ENCODE results near the gene MYH9.
"Not testable (repeated sequence)": the region's sequence is repeated elsewhere in the genome, so short reads cannot be mapped to it uniquely, and the experiment has no call there.

Gene MYH9

GRCh38 chr22:36405221-36405661 lies 17.5 kb upstream of the MYH9 start:
- no peak for TF ChIP-seq Cebpa-rat (IDR thresholded peaks at IDR 0.05)
- Histone ChIP-seq H3K9ac (peak overlapping the region; percentile 54), H3K27ac (peak overlapping the region; percentile 84)

GRCh38 chr22:36404446-36404845 lies 16.7 kb upstream of the MYH9 start:
- Histone ChIP-seq H3K4me3 (no peak overlapping the region), H3K27ac (peak overlapping the region; percentile 84), H3K36me3 (no peaks in the 10 kb centered on the region), H3K4me1 (peaks cover 64% of the 10 kb centered on the region), H3K9ac (no peak overlapping the region), H3K9me3 (no peaks in the 10 kb centered on the region), H4K20me1 (no peaks in the 10 kb centered on the region), H3K27me3 (no peaks in the 10 kb centered on the region), H3K4me2 (peak overlapping the region; percentile 79)
- TF ChIP-seq Cebpa-rat (IDR thresholded peaks at IDR 0.05): no peak

More at GRCh38 chr22:36405221-36405661, 17.5 kb upstream of the MYH9 start:
- H3K4me2 ChIP-seq: peak overlapping the region; percentile 79
- H3K9me3 ChIP-seq: no peaks in the 10 kb centered on the region
- peaks cover 68% of the 10 kb centered on the region for H3K4me1 ChIP-seq
- no peaks in the 10 kb centered on the region for H4K20me1 ChIP-seq
- H3K36me3 ChIP-seq: no peaks in the 10 kb centered on the region
- H3K27me3 ChIP-seq: no peaks in the 10 kb centered on the region
- H3K4me3 ChIP-seq: 0 out of 2 replicates have a peak overlapping the region, but pooled peaks have one; percentile 11

- H3K4me3 ChIP-seq: no peak overlapping the region
- no peak overlapping the region for H3K9ac ChIP-seq
- H3K4me2 ChIP-seq: peak overlapping the region; percentile 20; the same call in 1 of the 2 replicates
- no peaks in the 10 kb centered on the region for H3K9me3 ChIP-seq
- H4K20me1 ChIP-seq: no peaks in the 10 kb centered on the region
- H3K27ac ChIP-seq: no peak overlapping the region
- no peak for TF ChIP-seq Cebpa-rat (IDR thresholded peaks at IDR 0.05)
- no peaks in the 10 kb centered on the region for H3K36me3 ChIP-seq
- peaks cover 59% of the 10 kb centered on the region for H3K4me1 ChIP-seq
- no peaks in the 10 kb centered on the region for H3K27me3 ChIP-seq
Measured at GRCh38 chr22:36399472-36399778, 11.7 kb upstream of the MYH9 start.

- Histone ChIP-seq H3K9me3 (no peaks in the 10 kb centered on the region), H3K27me3 (no peaks in the 10 kb centered on the region), H3K27ac (no peak overlapping the region), H3K4me1 (peaks cover 59% of the 10 kb centered on the region), H3K4me2 (peak overlapping the region; percentile 20; the same call in 1 of the 2 replicates), H4K20me1 (no peaks in the 10 kb centered on the region), H3K36me3 (no peaks in the 10 kb centered on the region), H3K4me3 (no peak overlapping the region), H3K9ac (no peak overlapping the region)
- TF ChIP-seq Cebpa-rat (IDR thresholded peaks at IDR 0.05): no peak
Measured at GRCh38 chr22:36398601-36399471, 11.1 kb upstream of the MYH9 start.

GRCh38 chr22:36397131-36398093 lies 9.6 kb upstream of the MYH9 start:
- Histone ChIP-seq H3K9ac (peak overlapping the region; percentile 50; the same call in 1 of the 2 replicates), H3K4me2 (peak overlapping the region; percentile 86)

GRCh38 chr22:36395915-36396314 lies 8.1 kb upstream of the MYH9 start:
- Histone ChIP-seq H3K27me3 (no peaks in the 10 kb centered on the region), H3K4me3 (no peak overlapping the region), H4K20me1 (no peaks in the 10 kb centered on the region), H3K4me2 (peak overlapping the region; percentile 86), H3K27ac (peak overlapping the region; percentile 63), H3K9ac (peak overlapping the region; percentile 28; the same call in 1 of the 2 replicates), H3K4me1 (peaks cover 76% of the 10 kb centered on the region), H3K9me3 (no peaks in the 10 kb centered on the region), H3K36me3 (no peaks in the 10 kb centered on the region)
- TF ChIP-seq Cebpa-rat (IDR thresholded peaks at IDR 0.05): no peak

More at GRCh38 chr22:36397131-36398093, 9.6 kb upstream of the MYH9 start:
- H3K4me3 ChIP-seq: no peak overlapping the region
- no peaks in the 10 kb centered on the region for H4K20me1 ChIP-seq
- H3K27ac ChIP-seq: peak overlapping the region; percentile 63
- TF ChIP-seq Cebpa-rat (IDR thresholded peaks at IDR 0.05): no peak
- no peaks in the 10 kb centered on the region for H3K27me3 ChIP-seq
- no peaks in the 10 kb centered on the region for H3K36me3 ChIP-seq
- H3K4me1 ChIP-seq: peaks cover 64% of the 10 kb centered on the region
- H3K9me3 ChIP-seq: no peaks in the 10 kb centered on the region

- Histone ChIP-seq H3K4me2 (peak overlapping the region; percentile 86), H3K4me1 (peaks cover 82% of the 10 kb centered on the region), H3K9me3 (no peaks in the 10 kb centered on the region), H3K27ac (0 out of 2 replicates have a peak overlapping the region, but pooled peaks have one; percentile 35), H3K4me3 (no peak overlapping the region), H3K27me3 (no peaks in the 10 kb centered on the region), H3K9ac (no peak overlapping the region), H3K36me3 (no peaks in the 10 kb centered on the region), H4K20me1 (no peaks in the 10 kb centered on the region)
- TF ChIP-seq Cebpa-rat (IDR thresholded peaks at IDR 0.05): no peak
Measured at GRCh38 chr22:36395055-36395849, 7.5 kb upstream of the MYH9 start.

GRCh38 chr22:36391638-36392037 lies 3.9 kb upstream of the MYH9 start:
- 0 out of 2 replicates have a peak overlapping the region, but pooled peaks have one; percentile 42 for H3K27ac ChIP-seq
- H3K9ac ChIP-seq: no peak overlapping the region
- H3K4me2 ChIP-seq: peak overlapping the region; percentile 62
- no peak for TF ChIP-seq Cebpa-rat (IDR thresholded peaks at IDR 0.05)
- H3K9me3 ChIP-seq: no peaks in the 10 kb centered on the region
- H3K27me3 ChIP-seq: no peaks in the 10 kb centered on the region
- H4K20me1 ChIP-seq: peaks cover 11% of the 10 kb centered on the region
- no peaks in the 10 kb centered on the region for H3K36me3 ChIP-seq
- H3K4me1 ChIP-seq: peaks cover 76% of the 10 kb centered on the region
- no peak overlapping the region for H3K4me3 ChIP-seq

GRCh38 chr22:36389122-36389521 lies 1.4 kb upstream of the MYH9 start:
- Histone ChIP-seq H3K4me2 (peak overlapping the region; percentile 88), H3K4me3 (0 out of 2 replicates have a peak overlapping the region, but pooled peaks have one; percentile 95), H3K4me1 (peaks cover 68% of the 10 kb centered on the region), H4K20me1 (peaks cover 36% of the 10 kb centered on the region)
- H3K36me3 ChIP-seq, H3K27ac ChIP-seq, H3K9me3 ChIP-seq, H3K27me3 ChIP-seq, H3K9ac ChIP-seq: not testable (repeated sequence)
